Hematopoietic multipotent progenitor cell treated with erythropoietin and hydrocortisone succinate and interleukin-3 and kit ligand, for 17 days (in vitro differentiated cells): ENCODE data around the gene AHSG.

Source experiments
- DNase-seq: peaks from one replicate; pipeline ENCODE4 v3.0.0-alpha.2; 2015; ENCODE audit warnings: low spot score

Gene AHSG

GRCh38 chr3:186593862-186594261 lies 19.0 kb upstream of the AHSG start:
- DNase-seq, result no peak

DNA sequence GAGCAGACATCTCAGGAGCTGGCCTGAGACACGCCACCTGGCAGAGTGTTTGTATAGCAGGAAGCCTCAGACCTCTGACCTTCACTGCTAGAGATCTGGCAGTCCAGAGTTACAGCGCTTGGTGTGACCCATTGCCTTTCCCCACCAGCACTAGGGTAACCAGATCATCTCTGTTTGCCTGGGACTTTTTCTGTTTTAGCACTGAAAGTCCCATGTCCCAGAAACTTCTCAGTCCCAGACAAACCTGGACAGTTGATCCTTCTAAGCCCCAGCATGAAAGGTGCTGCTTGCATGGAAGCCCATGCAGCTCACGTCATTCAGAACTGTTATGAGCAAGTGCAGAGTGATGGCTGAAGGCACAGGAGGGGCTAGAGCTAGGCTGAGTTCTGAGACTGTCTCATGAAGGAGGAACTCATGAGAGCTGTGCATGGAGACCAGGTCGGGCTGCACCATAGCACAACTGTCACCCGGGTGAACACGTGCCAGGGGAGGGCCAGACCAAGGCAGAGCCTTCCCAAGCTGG lies 18.2 kb upstream of the AHSG start:
- DNase-seq, result no peak

GRCh38 chr3:186596568-186597287 lies 16.1 kb upstream of the AHSG start:
- no peak for DNase-seq

- DNase-seq, result no peak
These were observed 14.6 kb upstream of the AHSG start for GRCh38 chr3:186598108-186598784.

GRCh38 chr3:186598794-186599141 lies 14.1 kb upstream of the AHSG start:
- no peak for DNase-seq

DNA sequence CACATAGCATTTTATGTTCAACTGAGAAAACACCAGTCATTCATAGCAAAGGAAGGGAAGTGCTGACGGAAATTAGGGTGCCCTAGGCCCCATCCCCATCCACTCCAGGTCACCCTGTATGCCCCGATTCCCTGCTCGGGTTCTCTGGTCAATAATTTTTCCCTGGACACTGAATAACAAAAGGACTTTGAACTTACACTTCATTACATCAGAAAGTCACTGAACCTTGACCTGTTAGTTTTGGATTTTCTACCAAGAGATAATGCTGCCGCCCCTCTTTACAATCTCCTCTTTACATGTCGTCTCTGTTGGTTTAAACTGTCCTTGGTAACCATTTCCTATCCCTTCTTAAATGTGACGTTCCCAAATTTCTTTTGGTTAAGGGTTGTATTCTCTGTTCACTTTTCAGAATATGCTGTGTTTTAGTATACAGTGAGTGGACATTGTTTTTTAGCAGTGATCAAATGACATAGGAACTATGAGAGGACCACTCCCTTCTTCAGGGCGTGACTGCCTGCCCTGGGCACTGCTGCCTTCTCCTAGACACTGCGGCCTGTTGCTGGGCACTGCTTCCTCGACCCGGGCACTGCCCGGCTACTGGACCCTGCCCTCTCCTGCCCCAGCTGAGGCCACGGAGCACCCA lies 13.6 kb upstream of the AHSG start:
- DNase-seq, result no peak

DNA sequence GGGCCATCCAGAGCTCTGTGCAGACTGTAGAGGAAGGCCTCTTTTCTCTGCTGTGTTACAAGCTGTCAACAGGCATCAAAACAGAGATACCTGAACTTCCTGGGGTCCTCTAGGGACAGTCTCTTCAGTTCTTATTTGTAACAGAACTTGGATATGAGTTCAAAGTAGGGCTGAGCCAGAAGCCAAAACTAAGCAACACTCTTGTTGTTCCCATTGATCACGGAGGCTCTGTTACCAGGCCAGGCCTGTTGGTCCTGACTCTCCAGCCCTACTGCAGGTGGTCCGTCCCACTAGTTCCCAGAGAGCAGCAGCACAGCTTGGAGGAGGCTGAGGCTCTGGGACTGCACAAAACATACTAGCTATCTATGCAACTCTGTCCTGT lies 13.1 kb upstream of the AHSG start:
- no peak for DNase-seq

DNA sequence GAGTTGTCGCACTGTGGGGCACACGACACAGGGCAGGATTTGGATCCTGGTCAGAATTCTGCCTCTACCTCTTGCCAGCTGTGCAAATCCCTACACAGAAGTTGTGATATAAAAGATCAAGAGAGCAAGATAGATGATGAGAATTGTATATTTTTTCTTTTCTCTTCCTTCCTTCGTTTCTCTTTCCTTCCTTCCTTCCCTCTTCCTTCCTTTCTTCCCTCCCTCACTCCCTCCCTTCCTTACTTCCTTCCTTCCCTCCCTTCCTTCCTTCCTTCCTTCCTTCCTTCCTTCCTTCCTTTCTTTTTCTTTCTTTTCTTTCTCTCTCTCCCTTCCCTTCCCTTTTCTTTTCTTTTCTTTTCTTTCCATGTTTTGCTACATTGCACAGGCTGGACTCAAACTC lies 12.0 kb upstream of the AHSG start:
- DNase-seq, result no peak

DNA sequence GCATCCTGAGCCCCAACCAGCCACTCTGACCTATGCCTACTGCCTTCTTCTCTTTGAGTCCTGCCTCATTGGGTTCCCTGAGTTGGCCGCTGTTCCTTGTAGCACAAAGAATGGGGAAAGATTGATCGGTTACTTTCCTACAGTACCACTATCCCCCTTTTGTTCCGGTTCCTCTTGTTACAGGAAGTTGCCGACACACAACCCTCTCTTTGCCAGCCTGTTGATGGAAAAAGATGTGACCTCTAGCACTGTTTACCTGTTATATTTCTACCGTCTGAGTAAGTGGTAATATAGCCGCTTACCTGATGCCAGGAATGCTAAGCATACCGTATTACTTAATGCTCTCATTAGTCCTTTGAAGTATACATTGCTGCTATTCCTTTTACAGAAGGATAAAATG lies 9.7 kb upstream of the AHSG start:
- no peak for DNase-seq

DNA sequence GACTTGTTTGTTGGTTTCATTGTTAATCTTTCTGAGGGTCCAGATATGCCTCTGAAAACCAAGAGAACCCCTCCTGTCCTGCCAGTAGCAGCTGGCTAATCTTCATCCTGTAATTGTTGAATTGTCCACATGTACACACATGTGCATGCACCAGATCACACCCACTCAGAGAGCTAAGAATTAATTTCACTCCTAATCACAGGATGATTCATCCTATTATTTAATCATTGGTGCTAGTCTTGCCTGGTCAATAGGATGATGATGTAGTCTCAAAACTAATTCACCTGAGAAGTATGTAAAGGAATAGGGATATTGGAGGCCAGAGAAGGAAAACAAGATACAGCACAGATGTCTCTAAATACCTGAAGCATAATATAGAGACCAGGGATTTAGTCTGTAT lies 7.8 kb upstream of the AHSG start:
- DNase-seq, result no peak

- no peak for DNase-seq
These were observed 7.0 kb upstream of the AHSG start for GRCh38 chr3:186605561-186606545.

DNA sequence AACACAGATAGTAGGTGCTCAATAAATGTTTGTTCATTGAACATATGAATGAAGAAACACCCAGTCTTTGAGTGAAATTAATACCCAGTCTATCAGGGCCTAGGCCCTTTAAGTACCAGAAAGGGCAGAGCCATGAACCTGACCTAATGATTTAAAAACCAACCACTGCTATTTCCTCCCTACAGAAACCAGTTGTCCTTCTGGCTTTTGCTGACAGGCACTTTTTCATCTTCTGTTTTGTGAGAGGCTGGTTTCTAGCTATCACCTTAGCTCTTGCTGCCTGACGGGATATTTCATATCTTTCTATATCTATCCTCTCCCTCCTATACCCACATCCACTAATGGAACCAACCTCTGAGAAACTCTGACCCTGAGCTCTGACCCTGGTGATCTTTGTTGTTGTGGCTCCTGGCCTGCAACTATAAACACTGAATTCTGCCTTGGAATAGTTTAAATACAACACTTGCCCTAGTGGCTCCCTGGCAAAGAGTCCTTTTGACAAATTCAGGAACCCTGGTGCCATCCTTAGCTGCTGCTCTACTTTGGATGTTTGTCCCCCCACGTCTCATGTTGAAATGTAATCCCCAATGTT lies 4.1 kb upstream of the AHSG start:
- DNase-seq, result no peak

- no peak for DNase-seq
These were observed 3.5 kb upstream of the AHSG start for GRCh38 chr3:186609247-186609868.

DNA sequence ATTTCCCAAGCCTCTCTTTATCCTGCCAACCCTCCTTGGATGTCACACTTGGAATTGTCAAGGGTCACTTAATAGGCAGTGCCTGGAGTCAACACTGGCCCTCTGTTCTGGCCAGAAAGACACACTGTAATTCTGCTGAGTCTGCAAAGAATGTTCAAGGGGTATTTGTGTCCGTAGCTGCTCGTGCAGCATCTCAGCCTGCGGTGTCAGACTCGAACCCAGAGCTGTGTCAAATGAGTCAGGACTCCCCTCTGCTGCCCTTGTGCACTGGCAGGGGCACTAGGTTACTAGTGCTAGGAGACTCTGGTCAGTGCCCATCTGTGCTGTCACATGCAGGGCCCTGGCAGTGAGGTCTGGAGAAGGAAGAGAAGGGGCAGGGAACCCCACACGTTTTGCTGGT lies 795 bp upstream of the AHSG start:
- no peak for DNase-seq

DNA sequence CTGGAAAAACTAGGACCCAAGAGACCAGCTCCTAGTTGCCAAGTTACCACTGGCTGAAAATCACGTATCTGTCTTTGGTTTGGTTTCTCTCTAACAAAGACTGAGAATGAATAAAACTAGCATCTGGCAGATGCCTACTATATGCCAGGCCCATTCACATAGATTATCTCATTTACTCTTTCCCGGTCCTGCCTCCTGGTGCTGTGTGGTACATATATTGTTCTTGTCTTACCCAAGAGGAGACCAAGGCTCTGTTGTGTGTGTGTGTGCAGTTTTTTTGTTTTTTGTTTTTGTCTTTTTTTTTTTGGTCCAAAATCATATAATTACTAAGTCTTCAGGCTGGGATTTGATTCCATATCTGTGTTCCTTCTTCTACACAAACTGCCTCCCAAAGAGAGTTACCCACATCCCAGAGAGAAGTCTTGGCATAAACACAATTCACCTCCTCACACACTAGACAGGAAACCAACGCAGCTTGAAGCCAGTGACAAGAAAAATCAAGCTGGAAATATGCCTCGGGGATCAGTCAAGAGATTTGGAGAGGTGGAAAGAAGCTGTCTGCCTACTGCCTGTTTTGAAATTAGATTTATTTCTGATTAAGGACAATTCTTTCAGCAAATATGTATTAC lies 891 bp downstream of the AHSG start:
- no peak for DNase-seq

GRCh38 chr3:186614266-186614596 lies 1.4 kb downstream of the AHSG start:
- DNase-seq, result no peak

- DNase-seq, result peak; percentile 77
These were observed 2.0 kb downstream of the AHSG start for GRCh38 chr3:186614597-186615483.

- no peak for DNase-seq
These were observed 3.4 kb downstream of the AHSG start for GRCh38 chr3:186616299-186616617.

- DNase-seq, result peak; percentile 82
These were observed 4.4 kb downstream of the AHSG start for GRCh38 chr3:186617036-186617946.
